Thyroid gland (tissue), 4 donors: ENCODE results near the gene IFNL4. TPM values are rescaled to one million over a fixed set of nuclear protein-coding genes. Genes with fewer than 3 reads are reported as not detected.
"Not testable (repeated sequence)": the region's sequence is repeated elsewhere in the genome, so short reads cannot be mapped to it uniquely, and the experiment has no call there.

ENCODE experiments used
- DNase-seq, 2 donors: peaks; one replicate each; pipeline ENCODE4 v3.0.0-alpha.2; 2019
- H3K27ac ChIP-seq, 3 donors: fragments of 200-600 bp; sonication (generic); 1 replicate in 2 of 3; 2 replicates in 1 of 3; pipeline ENCODE4 v1.5.1; 2016 to 2019; ENCODE audit warnings: mild to moderate bottlenecking in 1 of 3, moderate library complexity in 1 of 3
- H3K27me3 ChIP-seq: fragments of 200-600 bp; sonication (generic); one replicate; pipeline ENCODE4 v1.5.1; 2019
- H3K36me3 ChIP-seq, 2 donors: fragments of 200-600 bp; sonication (generic); one replicate each; pipeline ENCODE4 v1.5.1; 2016 to 2019
- H3K4me1 ChIP-seq, 2 donors: fragments of 200-600 bp; sonication (generic); one replicate each; pipeline ENCODE4 v1.5.1; 2017 to 2019
- H3K4me3 ChIP-seq, 3 donors: fragments of 200-600 bp; sonication (generic); replicated peaks in 1 of 3; 1 replicate in 2 of 3; 2 replicates in 1 of 3; pipeline ENCODE4 v1.5.1; 2016; ENCODE audit warnings: mild to moderate bottlenecking in 1 of 3
- H3K9me3 ChIP-seq: fragments of 200-600 bp; sonication (generic); one replicate; pipeline ENCODE4 v1.5.1; 2017
- CTCF ChIP-seq, 6 experiments: fragments of 200-600 bp in 3 of 6; fragments of 450-650 bp in 3 of 6; sonication (generic) in 3 of 6; IDR thresholded peaks; one replicate each; pipeline ENCODE4 v1.5.1; 2016 to 2019; ENCODE audit warnings: antibody characterized with exemption in 6 of 6, mild to moderate bottlenecking in 2 of 6, inconsistent platforms in 1 of 6, moderate library complexity in 1 of 6
- POLR2A ChIP-seq, 2 donors: fragments of 450-650 bp; IDR thresholded peaks; one replicate each; pipeline ENCODE4 v1.6.1; 2017; ENCODE audit warnings: antibody characterized with exemption in 2 of 2, mild to moderate bottlenecking in 2 of 2, moderate library complexity in 1 of 2
- WGBS, 2 donors: methylation state at CpG; one replicate each; pipeline ENCODE4 v1.1.5; 2017; 5-methylcytosine and 5-hydroxymethylcytosine counted together
- intact Hi-C: fragments of 100-400 bp; cut with DNase I; formaldehyde crosslinking; loops from one replicate; pipeline ENCODE4 v1.15.1; 2023
- total RNA-seq, 4 donors: library from RNA; depleted of rRNA; stranded (reverse); fragments of >200 nt; gene quantifications; one replicate each; pipeline ENCODE4 v1.2.3, GENCODE V29; 2016

The IFNL4 gene
- total RNA-seq, 4 donors from 2014 or later: not detected

- no peaks in the 10 kb centered on the region for H3K4me1 ChIP-seq
- H3K27me3 ChIP-seq: no peaks in the 10 kb centered on the region
- H3K9me3 ChIP-seq: no peaks in the 10 kb centered on the region
- TF ChIP-seq CTCF (IDR thresholded peaks at IDR 0.05) (no peak), POLR2A (IDR thresholded peaks at IDR 0.05) (no peak)
- WGBS, 2 donors: 84 to 90% methylated on average over 1 of the region's 1 CpG
- no peak overlapping the region for H3K4me3 ChIP-seq
- intact Hi-C loops: no loop called here
- no peak for DNase-seq
- no peaks in the 10 kb centered on the region for H3K36me3 ChIP-seq
- H3K27ac ChIP-seq: no peak overlapping the region
These were observed 35.4 kb upstream of the IFNL4 start for GRCh38 chr19:39284032-39284431.

GRCh38 chr19:39282021-39282420, 33.4 kb upstream of the IFNL4 start:
- 50 to 70% methylated on average over 1 of the region's 1 CpG for WGBS, 2 donors
- TF ChIP-seq CTCF (IDR thresholded peaks at IDR 0.05): no peak
- TF ChIP-seq POLR2A (IDR thresholded peaks at IDR 0.05): no peak
- Histone ChIP-seq H3K4me3 (no peak overlapping the region), H3K36me3 (no peaks in the 10 kb centered on the region), H3K27me3 (no peaks in the 10 kb centered on the region), H3K9me3 (no peaks in the 10 kb centered on the region), H3K4me1 (no peaks in the 10 kb centered on the region), H3K27ac (no peak overlapping the region)
- no peak for DNase-seq
- intact Hi-C loops: no loop called here

GRCh38 chr19:39277598-39277997, 28.9 kb upstream of the IFNL4 start:
- WGBS, 2 donors: 70 to 71% methylated on average over 7 of the region's 7 CpGs
- Histone ChIP-seq H3K4me1 (no peaks in the 10 kb centered on the region), H3K9me3 (no peaks in the 10 kb centered on the region), H3K4me3 (no peak overlapping the region), H3K27me3 (no peaks in the 10 kb centered on the region), H3K27ac (no peak overlapping the region), H3K36me3 (no peaks in the 10 kb centered on the region)
- DNase-seq: no peak
- TF ChIP-seq POLR2A (IDR thresholded peaks at IDR 0.05) (no peak), CTCF (IDR thresholded peaks at IDR 0.05) (no peak)
- intact Hi-C loops: no loop called here

- 89 to 93% methylated on average over 5 of the region's 5 CpGs for WGBS, 2 donors
- Histone ChIP-seq H3K9me3 (no peaks in the 10 kb centered on the region), H3K36me3 (no peaks in the 10 kb centered on the region), H3K27me3 (no peaks in the 10 kb centered on the region), H3K4me3 (no peak overlapping the region), H3K27ac (no peak overlapping the region), H3K4me1 (no peaks in the 10 kb centered on the region)
- DNase-seq: no peak
- intact Hi-C loops: no loop called here
- no peak for TF ChIP-seq POLR2A (IDR thresholded peaks at IDR 0.05)
- no peak for TF ChIP-seq CTCF (IDR thresholded peaks at IDR 0.05)
These were observed 28.1 kb upstream of the IFNL4 start for GRCh38 chr19:39276740-39277139.

- Histone ChIP-seq H3K9me3 (no peaks in the 10 kb centered on the region), H3K27ac (no peak overlapping the region), H3K4me1 (no peaks in the 10 kb centered on the region), H3K4me3 (no peak overlapping the region), H3K36me3 (no peaks in the 10 kb centered on the region), H3K27me3 (no peaks in the 10 kb centered on the region)
- intact Hi-C loops: no loop called here
- TF ChIP-seq CTCF (IDR thresholded peaks at IDR 0.05) (no peak), POLR2A (IDR thresholded peaks at IDR 0.05) (no peak)
- 82 to 91% methylated on average over 5 of the region's 5 CpGs for WGBS, 2 donors
- no peak for DNase-seq
These were observed 26.9 kb upstream of the IFNL4 start for GRCh38 chr19:39275578-39275977.

GRCh38 chr19:39273859-39274258, 25.2 kb upstream of the IFNL4 start:
- intact Hi-C loops, H3K27me3 ChIP-seq, H3K4me3 ChIP-seq, DNase-seq, H3K4me1 ChIP-seq, H3K27ac ChIP-seq, H3K9me3 ChIP-seq, H3K36me3 ChIP-seq: not testable (repeated sequence)
- WGBS, 2 donors: 87 to 88% methylated on average over 5 of the region's 5 CpGs
